GM10248 (cell line): ENCODE measurements around the gene HOXA6.

Source experiments
- CTCF ChIA-PET: fragments of 300-600 bp; sonication (Branson Sonifier 250); formaldehyde crosslinking; extraction: SDS; loops from one replicate; lab custom pipeline; 2021; ENCODE audit warnings: antibody characterized with exemption; lab: Yijun Ruan, JAX
- POLR2A ChIA-PET: fragments of 350-650 bp; sonication (Branson Sonifier 250); formaldehyde crosslinking; extraction: SDS; loops from one replicate; lab custom pipeline; 2020; ENCODE audit warnings: antibody characterized with exemption; lab: Yijun Ruan, JAX
- DNase-seq: peaks from one replicate; pipeline ENCODE4 v3.0.0; 2012; ENCODE audit errors: extremely low spot score
- TF ChIP-seq, protein P1 (sequence below): IDR thresholded peaks from 2 replicates; pipeline ENCODE4 v1.5.1; 2012; ENCODE audit warnings: mild to moderate bottlenecking, low read depth; ENCODE audit errors: extremely low read depth, missing control alignments, control extremely low read depth

The HOXA6 gene

DNA sequence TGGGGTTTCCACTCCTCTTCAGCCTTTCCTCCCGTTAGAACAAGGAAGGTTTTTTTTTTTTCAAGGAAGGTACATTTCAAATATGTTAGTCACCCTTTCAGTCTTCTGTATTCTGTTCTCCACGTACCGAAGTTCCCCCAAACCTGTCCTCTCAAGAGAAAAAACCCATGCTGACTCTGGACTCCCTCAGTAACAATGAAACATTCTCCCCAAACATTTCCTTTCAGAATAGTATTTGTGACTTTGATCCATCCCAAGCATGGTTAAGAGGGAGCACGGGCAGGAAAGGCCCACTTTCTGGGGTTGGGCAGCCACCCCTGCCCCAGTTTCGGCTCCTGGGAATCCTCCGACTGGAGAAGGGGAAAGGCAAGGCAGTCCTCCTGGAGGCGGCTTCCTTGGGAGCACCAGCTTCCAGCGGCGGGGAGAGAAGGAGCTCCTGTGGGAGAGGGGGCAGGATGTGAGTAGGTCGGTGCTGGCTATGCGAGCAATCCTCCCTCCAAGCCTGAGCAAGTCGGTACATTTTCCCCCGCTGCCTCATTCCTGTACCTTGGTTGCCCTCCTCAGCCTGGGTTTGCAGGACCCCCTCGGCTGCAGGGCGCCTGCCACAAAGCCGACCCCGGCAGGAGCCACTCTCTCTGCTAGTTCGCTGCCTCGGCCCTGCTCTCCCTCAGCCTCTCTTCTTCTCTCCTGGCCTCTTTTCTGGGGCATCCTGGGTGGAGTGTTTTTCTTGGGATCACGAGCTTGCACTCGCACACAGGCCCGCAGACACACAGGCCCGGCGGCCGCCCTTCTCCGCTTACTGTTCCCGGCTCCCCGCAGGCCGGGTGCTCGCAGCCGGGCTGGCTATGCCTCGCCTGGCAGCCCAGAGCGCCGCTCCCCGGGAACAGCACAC, 49.6 kb downstream of the HOXA6 start:
- TF ChIP-seq, protein P1, sequence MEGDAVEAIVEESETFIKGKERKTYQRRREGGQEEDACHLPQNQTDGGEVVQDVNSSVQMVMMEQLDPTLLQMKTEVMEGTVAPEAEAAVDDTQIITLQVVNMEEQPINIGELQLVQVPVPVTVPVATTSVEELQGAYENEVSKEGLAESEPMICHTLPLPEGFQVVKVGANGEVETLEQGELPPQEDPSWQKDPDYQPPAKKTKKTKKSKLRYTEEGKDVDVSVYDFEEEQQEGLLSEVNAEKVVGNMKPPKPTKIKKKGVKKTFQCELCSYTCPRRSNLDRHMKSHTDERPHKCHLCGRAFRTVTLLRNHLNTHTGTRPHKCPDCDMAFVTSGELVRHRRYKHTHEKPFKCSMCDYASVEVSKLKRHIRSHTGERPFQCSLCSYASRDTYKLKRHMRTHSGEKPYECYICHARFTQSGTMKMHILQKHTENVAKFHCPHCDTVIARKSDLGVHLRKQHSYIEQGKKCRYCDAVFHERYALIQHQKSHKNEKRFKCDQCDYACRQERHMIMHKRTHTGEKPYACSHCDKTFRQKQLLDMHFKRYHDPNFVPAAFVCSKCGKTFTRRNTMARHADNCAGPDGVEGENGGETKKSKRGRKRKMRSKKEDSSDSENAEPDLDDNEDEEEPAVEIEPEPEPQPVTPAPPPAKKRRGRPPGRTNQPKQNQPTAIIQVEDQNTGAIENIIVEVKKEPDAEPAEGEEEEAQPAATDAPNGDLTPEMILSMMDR: no peak
- DNase-seq: no peak
- ChIA-PET POLR2A (no interaction called here), CTCF (interaction anchor here (0.7 to 2.8 kb wide), 9 partner anchors 8 to 415 kb away, joined by 3 to 8 read pairs (median 3); partner anchors contain the start of gene HOXA4)

DNA sequence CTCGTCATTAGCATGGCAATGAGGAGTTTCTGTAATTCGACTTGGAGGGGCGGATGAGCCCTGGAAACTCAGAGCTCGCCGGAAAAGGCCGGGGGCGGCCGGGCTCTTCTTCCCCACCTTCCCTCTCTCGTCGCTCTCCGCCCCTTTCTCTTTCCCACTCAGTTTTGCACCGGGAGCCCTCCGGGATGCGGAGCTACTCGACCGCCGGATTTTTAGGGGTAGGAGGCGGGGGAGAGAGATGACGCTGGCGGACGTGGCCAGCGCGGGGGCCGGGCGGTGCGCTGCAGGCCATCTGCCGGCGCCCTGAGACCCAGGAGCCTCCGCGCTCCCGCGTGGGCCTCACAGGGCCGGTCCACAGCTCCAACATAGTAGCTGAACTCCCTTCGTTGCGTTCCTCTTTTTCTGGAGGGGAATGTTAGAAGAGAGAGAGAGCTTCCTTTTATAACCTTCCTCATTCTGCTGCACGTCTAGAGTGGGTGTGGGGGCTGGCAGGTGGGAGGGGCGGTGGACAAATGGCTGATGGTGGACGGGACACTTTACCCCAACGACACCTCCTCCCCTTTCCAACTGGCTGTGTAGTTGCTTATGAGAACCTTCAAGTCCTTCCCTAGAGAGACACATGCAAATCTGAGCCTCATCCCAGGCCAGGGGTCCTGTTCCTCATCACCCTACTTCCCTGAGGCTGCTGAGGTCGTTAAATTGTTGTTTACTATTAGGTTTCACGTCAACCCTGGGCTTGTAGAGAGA, 50.6 kb downstream of the HOXA6 start:
- ChIA-PET CTCF (interaction anchor here (1.0 to 2.8 kb wide), 7 partner anchors 9 to 415 kb away, joined by 3 to 8 read pairs (median 4); partner anchors contain the start of gene HOXA4), POLR2A (no interaction called here)
- TF ChIP-seq, protein P1: no peak
- DNase-seq: no peak

DNA sequence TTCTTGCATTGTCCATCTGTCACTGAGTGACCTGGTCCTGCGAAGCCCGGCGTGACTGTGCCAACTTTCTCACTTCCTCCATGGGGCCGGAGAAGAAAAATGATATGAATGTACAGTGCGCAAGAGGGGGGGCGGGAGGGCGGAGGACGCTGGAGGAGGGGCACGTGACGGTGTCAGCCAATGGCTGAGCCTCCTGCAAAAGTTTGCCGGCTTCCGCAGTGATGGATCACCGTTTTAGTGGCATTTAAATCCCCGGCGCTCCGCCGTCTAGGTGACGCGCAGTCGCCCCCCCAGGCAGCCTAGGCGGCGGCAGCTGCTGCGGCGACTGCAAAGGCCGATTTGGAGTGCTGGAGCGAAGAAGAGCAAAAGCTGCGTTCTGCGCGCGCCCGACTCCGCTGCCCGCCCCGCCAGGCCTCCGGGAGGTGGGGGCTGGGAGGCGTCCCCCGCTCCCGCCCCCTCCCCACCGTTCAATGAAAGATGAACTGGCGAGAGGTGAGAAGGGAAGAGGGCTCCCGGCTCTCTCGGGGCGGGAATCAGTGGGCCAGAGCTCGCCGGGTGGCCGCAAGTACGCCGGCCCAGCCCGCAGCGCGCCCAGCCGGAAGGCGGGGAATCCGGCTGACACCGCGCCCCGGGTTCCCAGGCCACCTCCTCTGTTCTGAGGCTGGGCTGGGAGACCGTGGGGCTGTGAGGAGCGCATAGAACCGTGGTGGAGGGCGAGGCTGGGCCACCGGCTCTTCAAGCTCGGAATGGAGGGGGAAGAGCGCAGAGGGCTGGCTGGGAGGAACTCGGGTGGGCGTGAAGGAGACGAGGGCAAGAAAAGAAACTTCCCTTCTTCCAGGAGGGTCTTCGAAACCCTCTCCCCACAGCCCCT, 51.4 kb downstream of the HOXA6 start, which contains the start of gene HOXA1:
HOXA1 (minus strand) TSS at position 104 of the 871 bp plus-strand sequence; CDS start at position 16, 88 bp downstream.
- CTCF ChIA-PET: interaction anchor here (1.0 to 2.8 kb wide), 7 partner anchors 10 to 414 kb away, joined by 3 to 8 read pairs (median 4); partner anchors contain the start of gene HOXA4
- POLR2A ChIA-PET: no interaction called here
- peak; percentile 93 for DNase-seq
- TF ChIP-seq, protein P1: peak; percentile 13
